Chondrocyte (in vitro differentiated cells): ENCODE data around the gene RUBCN. TPM values are rescaled to one million over a fixed set of nuclear protein-coding genes. Genes with fewer than 3 reads are reported as not detected.

Source experiments
- DNase-seq: peaks from one replicate; pipeline ENCODE4 v3.0.0; 2021; ENCODE audit warnings: mixed read lengths, low spot score
- H3K27ac Mint-ChIP-seq: one replicate; pipeline ENCODE4 v1.8.0; 2021; ENCODE audit warnings: mild to moderate bottlenecking, moderate library complexity, mixed read lengths; ENCODE audit not compliant: unreplicated experiment
- H3K27me3 Mint-ChIP-seq: 2 replicates; pipeline ENCODE4 v1.8.0; 2021; ENCODE audit warnings: low read depth, mixed read lengths
- H3K36me3 Mint-ChIP-seq: 2 replicates; pipeline ENCODE4 v1.8.0; 2021; ENCODE audit warnings: low read depth, mixed read lengths
- H3K4me1 Mint-ChIP-seq: 2 replicates; pipeline ENCODE4 v1.8.0; 2021; ENCODE audit warnings: low read depth, mild to moderate bottlenecking, mixed read lengths
- H3K4me3 Mint-ChIP-seq: one replicate; pipeline ENCODE4 v1.8.0; 2021; ENCODE audit warnings: mild to moderate bottlenecking, moderate library complexity, mixed read lengths; ENCODE audit not compliant: unreplicated experiment
- H3K9me3 Mint-ChIP-seq: 2 replicates; pipeline ENCODE4 v1.8.0; 2021; ENCODE audit warnings: low read depth, mixed read lengths
- CTCF ChIP-seq: fragments of 200-600 bp; sonication (generic); IDR thresholded peaks from 2 replicates; pipeline ENCODE4 v1.5.0; 2021; ENCODE audit warnings: antibody characterized with exemption, mild to moderate bottlenecking, moderate library complexity
- total RNA-seq: library from RNA; stranded (reverse); gene quantifications from 3 replicates; pipeline ENCODE4 v1.2.1, GENCODE V29; 2021

The RUBCN gene
- total RNA-seq, 1 donor from 2014 or later = 31.2 TPM

DNA sequence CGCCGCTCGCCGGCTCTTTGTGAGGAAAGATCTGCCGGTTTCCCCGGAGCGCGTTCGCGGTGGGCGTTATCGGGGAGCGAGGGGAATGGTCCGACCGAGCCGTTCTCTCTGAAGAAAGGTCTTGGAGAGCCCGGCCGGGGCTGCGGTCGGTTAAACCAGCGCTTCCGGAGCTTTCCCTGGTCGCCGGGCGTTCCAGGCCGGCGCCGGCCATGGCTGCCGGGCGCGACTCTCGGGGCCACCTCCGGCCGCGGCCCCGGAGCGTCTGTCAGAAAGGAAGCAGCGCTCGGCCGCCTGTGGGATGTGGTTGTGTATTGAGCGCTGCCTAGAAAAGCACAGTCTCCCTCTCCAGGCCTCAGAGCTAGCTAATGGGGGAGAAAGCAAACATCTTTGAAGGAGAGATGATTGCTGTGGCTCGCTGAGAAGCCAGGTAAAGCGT, 13.7 kb upstream of the RUBCN start:
- Mint-ChIP-seq H3K4me1 (peaks cover 42% of the 10 kb centered on the region), H3K4me3 (peak overlapping the region; percentile 85), H3K27me3 (no peaks in the 10 kb centered on the region), H3K27ac (peak overlapping the region; percentile 96), H3K36me3 (no peaks in the 10 kb centered on the region), H3K9me3 (no peaks in the 10 kb centered on the region)
- TF ChIP-seq CTCF = peak; percentile 29
- no peak for DNase-seq

DNA sequence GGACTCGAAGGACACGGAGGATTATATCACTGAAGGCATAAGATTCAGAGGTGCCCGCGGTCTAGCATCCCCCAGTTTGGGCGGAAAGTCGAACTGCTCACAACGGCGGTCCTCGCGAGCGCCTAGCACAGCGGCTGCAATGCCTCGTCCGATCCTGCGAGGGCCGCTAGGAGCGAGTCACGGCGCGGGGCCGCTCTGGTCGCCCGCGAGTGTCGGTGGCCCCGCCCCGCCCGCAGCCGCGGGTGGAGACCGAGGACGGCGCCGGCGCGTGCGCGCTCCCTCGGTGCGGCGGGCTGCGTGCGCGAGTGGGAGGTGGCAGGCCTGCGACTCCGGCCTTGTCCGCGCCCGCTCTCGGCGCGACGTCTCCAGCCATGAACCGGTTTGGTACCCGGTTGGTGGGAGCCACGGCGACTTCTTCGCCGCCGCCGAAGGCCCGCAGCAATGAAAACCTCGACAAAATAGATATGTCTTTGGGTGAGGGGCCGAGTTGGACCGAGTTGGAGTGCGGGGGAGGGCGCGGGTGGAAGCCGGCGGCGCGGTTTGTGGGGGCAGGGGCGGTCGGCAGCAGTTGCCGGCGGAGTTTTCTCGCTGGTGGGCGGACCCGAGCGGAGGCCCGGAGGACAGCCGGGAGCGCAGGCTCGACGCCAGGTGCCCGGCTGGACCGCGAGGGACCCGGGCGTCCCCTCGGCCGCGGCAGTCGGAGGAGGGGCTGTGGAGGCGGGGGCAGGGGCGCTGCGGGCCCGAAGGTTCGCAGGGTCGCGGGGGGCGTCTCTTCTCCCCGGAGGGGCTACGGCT, 13.1 kb upstream of the RUBCN start, which contains the start of gene FYTTD1:
FYTTD1 (plus strand) TSS at position 283 of the 795 bp plus-strand sequence; CDS start at position 372, 89 bp downstream.
- Mint-ChIP-seq H3K27ac (peak within 1 kb of the TSS; percentile 96), H3K36me3 (no peaks in the 10 kb centered on the region), H3K4me3 (peak within 1 kb of the TSS; percentile 89), H3K9me3 (no peaks in the 10 kb centered on the region), H3K4me1 (peaks cover 39% of the 10 kb centered on the region), H3K27me3 (no peaks in the 10 kb centered on the region)
- DNase-seq = peak; percentile 96
- TF ChIP-seq CTCF = peak; percentile 68

DNA sequence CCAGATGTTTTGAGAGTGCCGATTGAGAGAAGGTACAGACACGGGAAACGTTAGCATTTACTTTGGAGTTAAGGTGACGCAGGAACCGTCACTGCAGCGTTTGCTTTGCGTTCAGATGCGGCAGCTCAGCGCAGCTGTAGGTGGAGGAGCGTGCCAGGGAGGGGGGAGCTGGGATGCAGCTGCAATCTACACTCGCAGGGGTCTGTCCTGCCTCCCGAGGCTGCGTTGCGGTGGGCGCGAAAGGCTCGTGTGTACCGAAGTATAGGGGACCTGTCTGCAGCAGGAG, 12.6 kb upstream of the RUBCN start:
- TF ChIP-seq CTCF = no peak
- Mint-ChIP-seq H3K36me3 (no peaks in the 10 kb centered on the region), H3K9me3 (no peaks in the 10 kb centered on the region), H3K4me3 (peak overlapping the region; percentile 89), H3K27me3 (no peaks in the 10 kb centered on the region), H3K4me1 (peaks cover 38% of the 10 kb centered on the region), H3K27ac (peak overlapping the region; percentile 96)
- DNase-seq = no peak

- Mint-ChIP-seq H3K27ac (peak overlapping the region; percentile 96), H3K4me3 (peak overlapping the region; percentile 89), H3K27me3 (no peaks in the 10 kb centered on the region), H3K9me3 (no peaks in the 10 kb centered on the region), H3K36me3 (no peaks in the 10 kb centered on the region), H3K4me1 (peaks cover 34% of the 10 kb centered on the region)
- TF ChIP-seq CTCF = no peak
- no peak for DNase-seq
These were observed 12.1 kb upstream of the RUBCN start for GRCh38 chr3:197748597-197749314.

- no peak for TF ChIP-seq CTCF
- Mint-ChIP-seq H3K27ac (no peak overlapping the region), H3K4me1 (peaks cover 23% of the 10 kb centered on the region), H3K9me3 (no peaks in the 10 kb centered on the region), H3K36me3 (no peaks in the 10 kb centered on the region), H3K4me3 (no peak overlapping the region), H3K27me3 (no peaks in the 10 kb centered on the region)
- DNase-seq = no peak
These were observed 10.1 kb upstream of the RUBCN start for GRCh38 chr3:197746801-197747237.
